Cardiac fibroblast (primary cell): Measurements from ENCODE around the gene SDK1.

ENCODE experiments used
- DNase-seq, 2 donors: peaks; one replicate each; pipeline versions ENCODE4 v3.0.0 to v3.0.0-alpha.2; 2010; ENCODE audit warnings: low read depth in 2 of 2
- H3K4me3 ChIP-seq, 2 donors: replicated peaks in 1 of 2; 1 replicate in 1 of 2; 2 replicates in 1 of 2; pipeline ENCODE4 v1.5.1; 2011; ENCODE audit warnings: low read depth in 2 of 2, low read length in 2 of 2, mild to moderate bottlenecking in 2 of 2, moderate library complexity in 1 of 2
- TF ChIP-seq, protein P1 (sequence below): IDR thresholded peaks from one replicate; pipeline ENCODE4 v1.5.1; 2011; ENCODE audit warnings: low read depth, mild to moderate bottlenecking, low read length, inconsistent platforms

Gene SDK1

GRCh38 chr7:4015371-4015770, 714.3 kb downstream of the SDK1 start:
- TF ChIP-seq, protein P1, sequence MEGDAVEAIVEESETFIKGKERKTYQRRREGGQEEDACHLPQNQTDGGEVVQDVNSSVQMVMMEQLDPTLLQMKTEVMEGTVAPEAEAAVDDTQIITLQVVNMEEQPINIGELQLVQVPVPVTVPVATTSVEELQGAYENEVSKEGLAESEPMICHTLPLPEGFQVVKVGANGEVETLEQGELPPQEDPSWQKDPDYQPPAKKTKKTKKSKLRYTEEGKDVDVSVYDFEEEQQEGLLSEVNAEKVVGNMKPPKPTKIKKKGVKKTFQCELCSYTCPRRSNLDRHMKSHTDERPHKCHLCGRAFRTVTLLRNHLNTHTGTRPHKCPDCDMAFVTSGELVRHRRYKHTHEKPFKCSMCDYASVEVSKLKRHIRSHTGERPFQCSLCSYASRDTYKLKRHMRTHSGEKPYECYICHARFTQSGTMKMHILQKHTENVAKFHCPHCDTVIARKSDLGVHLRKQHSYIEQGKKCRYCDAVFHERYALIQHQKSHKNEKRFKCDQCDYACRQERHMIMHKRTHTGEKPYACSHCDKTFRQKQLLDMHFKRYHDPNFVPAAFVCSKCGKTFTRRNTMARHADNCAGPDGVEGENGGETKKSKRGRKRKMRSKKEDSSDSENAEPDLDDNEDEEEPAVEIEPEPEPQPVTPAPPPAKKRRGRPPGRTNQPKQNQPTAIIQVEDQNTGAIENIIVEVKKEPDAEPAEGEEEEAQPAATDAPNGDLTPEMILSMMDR, result no peak
- H3K4me3 ChIP-seq, result no peak overlapping the region
- no peak for DNase-seq

DNA sequence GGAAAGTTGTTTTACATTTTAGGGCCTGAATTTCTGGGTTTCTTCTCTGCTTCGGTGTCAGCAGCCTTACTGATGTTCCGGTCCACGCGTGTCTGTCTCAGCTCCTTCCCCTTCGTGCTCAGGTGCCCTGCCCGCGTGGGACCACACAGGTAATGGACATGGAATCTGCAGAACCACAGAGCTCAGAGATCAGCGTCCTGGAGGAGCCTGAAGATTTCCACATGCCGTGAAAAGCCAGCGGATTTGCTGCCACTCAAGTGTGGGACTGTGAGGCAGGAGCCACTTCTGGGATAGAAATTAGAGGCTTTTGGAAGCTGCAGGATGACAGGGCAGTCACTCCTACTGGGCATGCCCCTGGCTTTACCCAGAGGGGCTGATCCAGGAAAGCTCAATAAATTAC, 714.9 kb downstream of the SDK1 start:
- no peak overlapping the region for H3K4me3 ChIP-seq
- TF ChIP-seq, protein P1, result no peak
- DNase-seq, result no peak

DNA sequence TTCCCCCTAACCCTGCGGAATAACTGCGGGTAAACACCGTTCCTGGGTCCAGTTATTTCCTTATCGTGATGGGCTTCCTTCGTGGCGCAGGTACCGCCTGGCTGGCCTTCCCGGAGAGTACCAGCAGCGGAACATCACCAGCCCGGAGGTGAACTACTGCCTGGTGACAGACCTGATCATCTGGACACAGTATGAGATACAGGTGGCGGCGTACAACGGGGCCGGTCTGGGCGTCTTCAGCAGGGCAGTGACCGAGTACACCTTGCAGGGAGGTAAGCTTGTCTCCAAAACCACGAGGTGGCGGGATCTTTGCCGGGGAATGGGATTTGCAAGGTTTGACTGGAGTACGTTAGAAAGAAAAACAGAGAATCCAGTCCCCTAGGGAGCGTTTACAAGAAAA, 716.0 kb downstream of the SDK1 start:
- no peak overlapping the region for H3K4me3 ChIP-seq
- no peak for DNase-seq
- TF ChIP-seq, protein P1, result no peak

- H3K4me3 ChIP-seq, result no peak overlapping the region
- DNase-seq, result no peak
- TF ChIP-seq, protein P1, result no peak
These were observed 716.7 kb downstream of the SDK1 start for GRCh38 chr7:4017785-4018184.

DNA sequence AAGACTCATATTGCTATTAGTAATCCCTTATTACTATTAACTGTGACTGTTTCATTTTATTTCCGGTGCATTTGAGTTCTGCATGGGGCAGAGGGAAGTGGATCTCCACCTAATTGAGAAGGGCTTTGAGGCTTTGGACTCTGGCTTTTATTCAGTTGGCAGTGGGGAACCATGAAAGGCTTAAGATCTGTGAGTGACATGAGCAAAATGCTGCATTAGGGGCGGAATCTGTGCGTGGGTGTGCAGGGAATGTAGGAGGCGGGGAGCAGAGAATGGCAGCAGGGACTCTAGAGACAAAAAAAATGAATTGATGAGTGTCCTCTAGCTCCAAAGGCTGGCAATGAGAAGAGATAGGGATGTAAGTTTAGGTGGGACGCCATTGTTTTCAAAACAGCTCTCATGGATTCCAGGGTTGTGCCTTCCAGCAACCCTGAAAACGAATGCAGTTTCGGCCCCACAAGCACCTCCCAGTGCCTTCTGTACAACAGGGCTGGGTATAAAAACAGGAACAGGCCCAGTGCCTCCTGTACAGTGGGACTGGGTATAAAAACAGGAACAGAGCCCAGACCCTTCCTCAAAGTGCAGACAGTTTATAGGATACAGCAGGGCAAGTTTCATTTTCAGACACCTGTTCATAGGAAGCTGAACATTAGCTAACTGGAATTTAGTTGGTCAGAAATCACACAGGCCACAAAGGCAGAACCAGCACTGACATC, 717.7 kb downstream of the SDK1 start:
- TF ChIP-seq, protein P1, result no peak
- no peak for DNase-seq
- no peak overlapping the region for H3K4me3 ChIP-seq

- DNase-seq, result no peak
- TF ChIP-seq, protein P1, result no peak
- H3K4me3 ChIP-seq, result no peak overlapping the region
These were observed 719.0 kb downstream of the SDK1 start for GRCh38 chr7:4020086-4020485.

- TF ChIP-seq, protein P1, result no peak
- H3K4me3 ChIP-seq, result no peak overlapping the region
- no peak for DNase-seq
These were observed 720.4 kb downstream of the SDK1 start for GRCh38 chr7:4021413-4021812.
